GM12892 (cell line): ENCODE measurements around the gene SPECC1.

ENCODE experiments used
- POLR2A ChIP-seq: IDR thresholded peaks from 2 replicates; pipeline ENCODE4 v1.6.1; 2011; ENCODE audit warnings: low read depth, low read length, control low read depth
- POLR2AphosphoS5 ChIP-seq: IDR thresholded peaks from 2 replicates; pipeline ENCODE4 v1.6.1; 2011; ENCODE audit warnings: low read depth, low read length, control low read depth
- TAF1 ChIP-seq: IDR thresholded peaks from 2 replicates; pipeline ENCODE4 v1.6.1; 2011; ENCODE audit warnings: low read depth, mild to moderate bottlenecking, control low read depth, low read length, borderline replicate concordance

- TF ChIP-seq POLR2A (no peak), TAF1 (no peak), POLR2AphosphoS5 (no peak)
Measured at GRCh38 chr17:20121359-20122253, 112.4 kb downstream of the SPECC1 start.
